Stomach (tissue), 4 donors: ENCODE measurements around the gene STK11.

Experiments used
- EP300 ChIP-seq: sonication (generic); formaldehyde crosslinking; IDR thresholded peaks from one replicate; pipeline ENCODE4 v1.6.1; 2017; ENCODE audit warnings: antibody characterized with exemption
- POLR2A ChIP-seq, 4 donors: fragments of 450-650 bp; IDR thresholded peaks; one replicate each; pipeline ENCODE4 v1.6.1; 2016; ENCODE audit warnings: antibody characterized with exemption in 4 of 4, control low read depth in 2 of 4, mild to moderate bottlenecking in 1 of 4, moderate library complexity in 1 of 4
- POLR2AphosphoS5 ChIP-seq, 3 donors: sonication (generic); formaldehyde crosslinking; IDR thresholded peaks; one replicate each; pipeline ENCODE4 v1.6.1; 2016; ENCODE audit warnings: antibody characterized with exemption in 3 of 3
- TF ChIP-seq, protein P1 (sequence below), 7 experiments: fragments of 450-650 bp in 4 of 7; fragments of 200-600 bp in 3 of 7; sonication (generic) in 3 of 7; IDR thresholded peaks; one replicate each; pipeline ENCODE4 v1.5.1; 2016 to 2019; ENCODE audit warnings: antibody characterized with exemption in 7 of 7, control low read depth in 2 of 7, mild to moderate bottlenecking in 1 of 7

- TF ChIP-seq, protein P1, sequence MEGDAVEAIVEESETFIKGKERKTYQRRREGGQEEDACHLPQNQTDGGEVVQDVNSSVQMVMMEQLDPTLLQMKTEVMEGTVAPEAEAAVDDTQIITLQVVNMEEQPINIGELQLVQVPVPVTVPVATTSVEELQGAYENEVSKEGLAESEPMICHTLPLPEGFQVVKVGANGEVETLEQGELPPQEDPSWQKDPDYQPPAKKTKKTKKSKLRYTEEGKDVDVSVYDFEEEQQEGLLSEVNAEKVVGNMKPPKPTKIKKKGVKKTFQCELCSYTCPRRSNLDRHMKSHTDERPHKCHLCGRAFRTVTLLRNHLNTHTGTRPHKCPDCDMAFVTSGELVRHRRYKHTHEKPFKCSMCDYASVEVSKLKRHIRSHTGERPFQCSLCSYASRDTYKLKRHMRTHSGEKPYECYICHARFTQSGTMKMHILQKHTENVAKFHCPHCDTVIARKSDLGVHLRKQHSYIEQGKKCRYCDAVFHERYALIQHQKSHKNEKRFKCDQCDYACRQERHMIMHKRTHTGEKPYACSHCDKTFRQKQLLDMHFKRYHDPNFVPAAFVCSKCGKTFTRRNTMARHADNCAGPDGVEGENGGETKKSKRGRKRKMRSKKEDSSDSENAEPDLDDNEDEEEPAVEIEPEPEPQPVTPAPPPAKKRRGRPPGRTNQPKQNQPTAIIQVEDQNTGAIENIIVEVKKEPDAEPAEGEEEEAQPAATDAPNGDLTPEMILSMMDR (IDR thresholded peaks at IDR 0.05): no peak
- TF ChIP-seq POLR2AphosphoS5 (IDR thresholded peaks at IDR 0.05) (no peak), POLR2A (IDR thresholded peaks at IDR 0.05) (no peak), EP300 (no peak)
These were observed 64.8 kb downstream of the STK11 start for GRCh38 chr19:1270213-1270853.
